HG03575 (cell line): Measurements from ENCODE around the gene TMEM39B.
"Not testable (repeated sequence)": the region's sequence is repeated elsewhere in the genome, so short reads cannot be mapped to it uniquely, and the experiment has no call there.

Experiments used
- ATAC-seq: cut with Tn5 transposase; IDR thresholded peaks from one replicate; pipeline ENCODE4 v1.9.1; 2021; ENCODE audit not compliant: unreplicated experiment, insufficient number of reproducible peaks, low FRiP score; ENCODE audit errors: extremely low read depth

The TMEM39B gene

DNA sequence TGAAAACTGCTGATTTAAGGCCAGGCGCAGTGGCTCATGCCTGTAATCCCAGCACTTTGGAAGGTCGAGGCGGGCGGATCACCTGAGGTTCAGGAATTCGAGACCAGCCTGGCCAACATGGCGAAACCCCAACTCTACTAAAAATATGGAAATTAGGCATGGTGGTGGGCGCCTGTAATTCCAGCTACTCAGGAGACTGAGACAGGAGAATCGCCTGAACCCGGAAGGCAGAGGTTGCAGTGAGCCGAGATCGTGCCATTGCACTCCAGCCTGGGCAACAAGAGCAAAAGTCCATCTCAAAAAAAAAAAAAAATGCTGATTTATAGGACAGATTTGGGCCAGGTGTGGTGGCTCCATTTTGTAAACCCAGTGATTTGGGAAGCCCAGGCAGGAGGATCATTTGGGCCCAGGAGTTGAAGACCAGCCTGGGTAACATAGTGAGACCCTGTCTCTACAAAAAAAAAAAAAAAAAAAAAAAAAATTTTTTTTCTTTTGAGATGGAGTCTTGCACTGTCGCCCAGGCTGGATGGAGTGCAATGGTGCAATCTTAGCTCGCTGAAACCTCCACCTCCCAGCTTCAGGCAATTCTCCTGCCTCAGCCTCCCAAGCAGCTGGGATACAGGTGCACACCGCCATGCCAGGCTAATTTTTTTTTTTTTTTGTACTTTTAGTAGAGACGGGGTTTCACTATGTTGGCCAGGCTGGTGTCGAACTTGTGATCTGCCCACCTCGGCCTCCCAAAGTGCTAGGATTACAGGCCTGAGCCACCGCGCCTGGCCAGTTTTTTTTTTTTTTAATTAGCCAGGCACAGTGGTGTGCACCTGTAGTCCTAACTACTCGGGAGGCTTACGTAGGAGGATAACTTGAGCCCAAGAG lies 6.9 kb upstream of the TMEM39B start:
- ATAC-seq, result not testable (repeated sequence)

DNA sequence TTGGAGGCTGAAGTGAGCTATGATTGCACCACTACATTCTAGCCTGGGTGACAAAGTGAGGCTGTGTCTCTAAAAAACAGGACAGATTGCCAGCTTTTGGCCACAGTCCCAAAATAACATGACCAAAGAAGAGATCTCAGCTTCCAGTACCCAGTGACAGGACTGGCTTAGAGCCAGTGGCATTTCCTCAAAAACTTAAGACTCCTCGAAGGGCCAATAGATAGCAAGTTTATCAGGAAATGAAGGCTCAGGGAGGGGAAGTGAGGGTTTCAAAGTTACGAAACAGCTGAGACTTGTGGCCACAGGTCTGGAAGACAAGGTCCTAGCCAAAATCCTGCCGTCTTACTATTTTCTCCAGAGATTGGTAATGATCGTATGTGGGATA lies 6.3 kb upstream of the TMEM39B start:
- no peak for ATAC-seq

- no peak for ATAC-seq
Observed at GRCh38 chr1:32068957-32069588, 3.7 kb upstream of the TMEM39B start.

DNA sequence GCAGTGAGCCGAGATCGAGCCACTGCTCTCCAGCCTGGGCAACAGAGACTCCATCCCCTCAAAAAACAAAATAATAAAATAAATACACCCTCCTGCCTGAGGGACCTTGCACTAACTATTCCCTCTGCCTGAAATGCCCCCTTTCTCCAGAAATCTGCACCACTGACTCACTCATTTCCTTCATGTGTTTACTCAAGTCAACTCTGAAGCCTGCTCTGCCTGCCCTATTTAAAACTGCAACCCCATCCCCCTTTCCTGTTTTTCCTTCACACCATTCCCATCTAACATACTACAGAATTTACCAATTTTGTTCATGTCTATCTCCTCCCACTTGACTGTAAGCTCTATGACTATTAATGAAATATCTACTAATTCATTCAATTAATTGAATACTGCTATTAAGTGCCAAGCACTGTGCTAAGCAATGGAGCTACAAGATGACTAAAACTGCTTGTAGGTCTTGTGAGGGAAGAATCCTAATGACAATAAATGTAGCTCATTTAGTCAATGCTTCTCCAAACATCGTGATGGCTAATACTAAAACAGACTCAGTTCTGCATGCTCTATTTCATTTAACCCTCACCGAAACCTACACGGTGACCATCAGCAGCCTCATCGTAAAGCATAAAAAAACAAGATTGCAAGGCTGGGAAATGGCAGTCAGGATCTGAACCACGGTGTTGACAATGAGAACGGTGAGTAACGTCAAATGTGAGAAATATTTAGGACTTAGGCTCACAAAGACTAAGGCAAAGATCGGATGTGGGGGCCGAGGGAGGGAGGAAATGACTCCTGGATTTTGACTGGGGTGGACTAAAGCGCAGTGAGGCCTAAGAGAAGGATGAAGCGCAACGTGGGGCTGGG lies 749 bp upstream of the TMEM39B start:
- ATAC-seq, result no peak

- no peak for ATAC-seq
Observed at GRCh38 chr1:32073299-32074229, 825 bp downstream of the TMEM39B start.

GRCh38 chr1:32074841-32075240 lies 2.1 kb downstream of the TMEM39B start:
- no peak for ATAC-seq

GRCh38 chr1:32077451-32077850 lies 4.7 kb downstream of the TMEM39B start:
- no peak for ATAC-seq

GRCh38 chr1:32082022-32082421 lies 9.3 kb downstream of the TMEM39B start:
- ATAC-seq, result no peak

- ATAC-seq, result not testable (repeated sequence)
Observed at GRCh38 chr1:32086381-32086780, 13.6 kb downstream of the TMEM39B start.

- ATAC-seq, result no peak
Observed at GRCh38 chr1:32091176-32091575, 18.4 kb downstream of the TMEM39B start.

GRCh38 chr1:32091591-32091990 lies 18.9 kb downstream of the TMEM39B start:
- no peak for ATAC-seq

GRCh38 chr1:32094746-32095521 lies 22.2 kb downstream of the TMEM39B start:
- ATAC-seq, result no peak

DNA sequence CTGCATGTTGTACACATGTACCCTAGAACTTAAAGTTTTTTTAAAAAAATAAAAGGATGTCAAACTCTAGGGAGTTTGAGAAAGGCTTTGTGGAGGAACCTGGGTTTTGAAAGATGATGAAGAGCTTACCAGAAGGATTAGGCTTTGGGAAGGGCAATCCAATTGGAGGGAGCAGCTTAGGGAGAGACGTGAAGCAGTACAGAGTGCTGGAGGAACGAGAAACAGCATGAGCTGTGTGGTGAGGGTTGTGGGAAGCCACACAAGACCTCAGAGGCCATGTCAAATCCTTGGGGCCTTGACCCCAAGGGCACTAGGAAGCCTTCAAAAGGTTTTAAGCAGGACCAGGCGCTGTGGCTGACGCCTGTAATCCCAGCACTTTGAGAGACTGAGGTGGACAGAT lies 26.7 kb downstream of the TMEM39B start:
- no peak for ATAC-seq

DNA sequence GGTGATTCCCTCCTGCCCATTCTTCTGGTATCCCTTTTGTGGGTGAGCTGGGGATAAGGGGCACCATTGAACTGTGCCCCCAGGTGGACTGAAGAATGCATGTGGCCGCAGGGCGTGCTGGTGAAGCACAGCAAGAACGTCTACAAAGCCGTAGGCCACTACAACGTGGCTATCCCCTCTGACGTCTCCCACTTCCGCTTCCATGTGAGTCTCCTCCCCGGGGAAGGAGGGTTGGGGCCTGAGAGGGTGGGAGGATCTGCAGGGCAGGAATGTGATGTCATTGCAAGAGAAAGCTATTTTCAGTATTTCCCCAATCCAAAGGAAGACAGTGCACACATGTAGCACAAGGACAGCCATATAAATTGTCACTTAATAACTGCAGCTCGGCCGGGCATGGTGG lies 27.6 kb downstream of the TMEM39B start:
- ATAC-seq, result no peak

- ATAC-seq, result no peak
Observed at GRCh38 chr1:32100807-32101708, 28.3 kb downstream of the TMEM39B start.

DNA sequence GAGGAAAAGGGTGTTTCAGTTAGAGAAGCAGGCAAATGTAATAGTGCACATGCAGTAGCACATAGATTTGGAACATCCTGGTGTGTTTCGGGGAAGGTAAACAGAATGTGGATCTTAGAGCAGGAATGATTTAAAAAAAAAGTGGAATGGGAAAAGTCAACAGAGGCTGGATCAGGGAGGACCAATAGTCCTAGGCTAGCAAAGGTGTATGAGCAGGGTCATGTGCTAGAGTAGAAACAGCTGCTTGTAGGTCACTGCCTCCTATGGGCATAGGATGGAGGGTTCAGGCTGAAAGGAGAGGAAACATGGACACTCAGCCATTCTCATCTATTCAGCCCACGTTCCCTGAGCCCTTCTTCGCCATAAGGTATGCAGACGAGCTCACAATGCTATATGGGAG lies 31.4 kb downstream of the TMEM39B start:
- no peak for ATAC-seq

- ATAC-seq, result no peak
Observed at GRCh38 chr1:32105338-32105737, 32.6 kb downstream of the TMEM39B start.
